Stimulated activated memory B cell treated with anti-CD40 and anti-IgM and Interleukin-4, amounts not matched to agents 10 μg/mL and 1 μg/mL and 100 μg/mL, for 72 hours (primary cell): ENCODE measurements around the gene FXYD2.

Experiments used
- ATAC-seq: fragments of 150-1000 bp; cut with Tn5 transposase; 2 replicates; pipeline ENCODE4 v1.10.0; 2021
- H3K27ac Mint-ChIP-seq: one replicate; pipeline ENCODE4 v1.8.0; 2022; ENCODE audit warnings: mild to moderate bottlenecking, mixed read lengths
- H3K27me3 Mint-ChIP-seq: one replicate; pipeline ENCODE4 v1.8.0; 2022; ENCODE audit warnings: mixed read lengths
- H3K36me3 Mint-ChIP-seq: one replicate; pipeline ENCODE4 v1.8.0; 2022; ENCODE audit warnings: mixed read lengths
- H3K4me1 Mint-ChIP-seq: one replicate; pipeline ENCODE4 v1.8.0; 2022; ENCODE audit warnings: mixed read lengths
- H3K4me3 Mint-ChIP-seq: one replicate; pipeline ENCODE4 v1.8.0; 2022; ENCODE audit warnings: mild to moderate bottlenecking, moderate library complexity, mixed read lengths
- H3K9me3 Mint-ChIP-seq: one replicate; pipeline ENCODE4 v1.8.0; 2022; ENCODE audit warnings: mixed read lengths

The FXYD2 gene

DNA sequence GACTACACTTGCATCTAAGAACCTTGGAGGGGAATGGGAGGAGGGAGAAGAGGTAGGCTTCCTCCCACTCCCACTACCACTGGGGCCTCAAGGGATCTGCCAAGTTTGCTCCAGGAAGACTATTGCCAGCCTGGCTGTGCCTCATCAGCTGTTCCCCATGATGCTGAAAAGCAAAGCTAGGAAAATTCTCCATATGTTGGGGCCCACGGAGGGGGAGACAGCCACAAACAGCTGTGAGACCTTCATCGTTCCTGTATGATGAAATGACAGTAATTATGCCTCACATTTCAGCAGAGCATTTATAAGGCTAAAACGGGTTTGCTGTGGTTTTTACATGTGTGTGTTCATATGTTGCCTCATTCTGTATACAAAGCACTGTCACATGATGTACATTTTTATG, 34.3 kb downstream of the FXYD2 start:
- peaks cover 91% of the 10 kb centered on the region for H3K27me3 Mint-ChIP-seq
- H3K4me3 Mint-ChIP-seq: no peak overlapping the region
- no peaks in the 10 kb centered on the region for H3K9me3 Mint-ChIP-seq
- no peak for ATAC-seq
- H3K27ac Mint-ChIP-seq: no peak overlapping the region
- H3K4me1 Mint-ChIP-seq: peaks cover 6% of the 10 kb centered on the region
- no peaks in the 10 kb centered on the region for H3K36me3 Mint-ChIP-seq

- Mint-ChIP-seq H3K9me3 (no peaks in the 10 kb centered on the region), H3K36me3 (no peaks in the 10 kb centered on the region), H3K27ac (no peak overlapping the region), H3K4me3 (no peak overlapping the region), H3K27me3 (peaks cover 89% of the 10 kb centered on the region), H3K4me1 (no peaks in the 10 kb centered on the region)
- no peak for ATAC-seq
Measured at GRCh38 chr11:117789241-117789640, 35.3 kb downstream of the FXYD2 start.

GRCh38 chr11:117786135-117786870, 38.2 kb downstream of the FXYD2 start:
- Mint-ChIP-seq H3K36me3 (no peaks in the 10 kb centered on the region), H3K4me3 (no peak overlapping the region), H3K27ac (no peak overlapping the region), H3K4me1 (no peaks in the 10 kb centered on the region), H3K9me3 (no peaks in the 10 kb centered on the region), H3K27me3 (peaks cover 88% of the 10 kb centered on the region)
- ATAC-seq: no peak

GRCh38 chr11:117782101-117782500, 42.4 kb downstream of the FXYD2 start:
- Mint-ChIP-seq H3K4me3 (no peak overlapping the region), H3K27me3 (peaks cover 95% of the 10 kb centered on the region), H3K9me3 (no peaks in the 10 kb centered on the region), H3K4me1 (no peaks in the 10 kb centered on the region), H3K27ac (no peak overlapping the region), H3K36me3 (no peaks in the 10 kb centered on the region)
- ATAC-seq: no peak

GRCh38 chr11:117781627-117782026, 42.9 kb downstream of the FXYD2 start:
- Mint-ChIP-seq H3K36me3 (no peaks in the 10 kb centered on the region), H3K9me3 (no peaks in the 10 kb centered on the region), H3K4me3 (no peak overlapping the region), H3K4me1 (no peaks in the 10 kb centered on the region), H3K27ac (no peak overlapping the region), H3K27me3 (peaks cover 95% of the 10 kb centered on the region)
- ATAC-seq: no peak

DNA sequence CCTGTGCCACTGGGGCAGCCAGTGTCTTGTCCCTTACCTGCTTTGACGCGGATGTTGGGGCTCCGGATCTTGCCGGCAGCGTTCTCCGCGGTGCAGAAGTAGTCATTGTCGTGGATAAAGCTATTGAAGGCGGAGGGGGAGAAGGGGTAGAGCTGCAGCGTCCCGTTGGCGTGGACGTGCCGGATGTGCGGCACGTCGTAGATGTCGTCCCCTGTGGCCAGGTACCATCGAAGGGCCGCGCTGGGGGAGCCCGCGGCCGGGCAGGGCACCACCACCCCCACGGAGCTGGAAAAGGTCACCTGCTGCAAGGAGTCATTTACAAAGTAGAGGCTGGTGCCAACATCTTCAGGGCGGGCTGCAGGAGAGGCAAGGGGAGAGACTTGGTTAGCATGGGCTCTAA, 44.1 kb downstream of the FXYD2 start:
- Mint-ChIP-seq H3K4me1 (no peaks in the 10 kb centered on the region), H3K9me3 (no peaks in the 10 kb centered on the region)

DNA sequence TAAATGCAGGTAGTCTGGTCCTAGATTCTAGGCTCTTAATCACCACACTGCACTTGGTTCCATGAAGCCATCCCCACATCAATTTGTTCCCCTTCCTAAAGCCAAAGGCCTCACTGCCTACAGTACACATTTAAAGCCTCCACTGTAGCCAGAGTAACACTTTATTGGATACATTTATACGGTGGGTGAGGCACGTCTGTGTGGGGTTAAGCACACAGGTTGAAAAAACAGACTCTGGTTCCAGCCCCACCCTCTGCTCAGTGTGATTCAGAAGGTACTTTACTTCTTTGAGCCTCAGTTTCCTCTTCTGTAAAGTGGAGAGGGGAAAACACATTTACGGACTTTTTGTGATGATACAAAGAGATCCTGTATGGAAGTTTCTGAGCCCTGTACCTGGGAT, 50.0 kb downstream of the FXYD2 start:
- Mint-ChIP-seq H3K9me3 (no peaks in the 10 kb centered on the region), H3K27me3 (peaks cover 56% of the 10 kb centered on the region), H3K4me1 (no peaks in the 10 kb centered on the region), H3K4me3 (no peak overlapping the region), H3K36me3 (no peaks in the 10 kb centered on the region), H3K27ac (no peak overlapping the region)
- ATAC-seq: no peak

More for the DNA sequence above, 44.1 kb downstream of the FXYD2 start:
- H3K27ac Mint-ChIP-seq: no peak overlapping the region
- no peaks in the 10 kb centered on the region for H3K36me3 Mint-ChIP-seq
- peaks cover 95% of the 10 kb centered on the region for H3K27me3 Mint-ChIP-seq
- ATAC-seq: no peak
- H3K4me3 Mint-ChIP-seq: no peak overlapping the region

DNA sequence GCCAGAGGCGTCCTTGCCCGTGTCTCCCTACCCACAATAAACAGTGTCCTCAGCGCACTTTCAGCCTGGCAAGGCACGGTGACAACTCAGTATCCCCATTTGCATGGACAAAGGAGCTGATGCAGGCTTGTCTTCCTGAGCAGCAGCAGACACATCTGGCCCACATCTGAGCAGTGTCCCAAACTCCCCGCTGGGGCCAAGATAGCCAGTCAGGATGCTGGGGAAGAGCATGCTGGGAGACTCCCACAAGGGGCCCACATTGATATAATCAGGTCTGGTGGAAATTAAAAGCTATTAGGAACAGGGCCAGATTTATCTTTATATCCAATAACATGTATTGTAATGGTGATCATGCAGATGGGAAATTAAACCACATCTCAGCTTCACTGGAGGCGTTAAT, 52.2 kb downstream of the FXYD2 start:
- Mint-ChIP-seq H3K4me3 (no peak overlapping the region), H3K9me3 (no peaks in the 10 kb centered on the region), H3K27me3 (peaks cover 34% of the 10 kb centered on the region), H3K27ac (no peak overlapping the region), H3K4me1 (no peaks in the 10 kb centered on the region), H3K36me3 (no peaks in the 10 kb centered on the region)
- ATAC-seq: no peak

- Mint-ChIP-seq H3K27me3 (peaks cover 29% of the 10 kb centered on the region), H3K27ac (no peak overlapping the region), H3K36me3 (no peaks in the 10 kb centered on the region), H3K4me1 (no peaks in the 10 kb centered on the region), H3K4me3 (no peak overlapping the region), H3K9me3 (no peaks in the 10 kb centered on the region)
- ATAC-seq: no peak
Measured at GRCh38 chr11:117771841-117772240, 52.7 kb downstream of the FXYD2 start.

- Mint-ChIP-seq H3K4me3 (no peak overlapping the region), H3K4me1 (no peaks in the 10 kb centered on the region), H3K27ac (no peak overlapping the region), H3K36me3 (no peaks in the 10 kb centered on the region), H3K9me3 (no peaks in the 10 kb centered on the region), H3K27me3 (peaks cover 23% of the 10 kb centered on the region)
- no peak for ATAC-seq
Measured at GRCh38 chr11:117771197-117771596, 53.3 kb downstream of the FXYD2 start.

- no peak overlapping the region for H3K27ac Mint-ChIP-seq
- no peaks in the 10 kb centered on the region for H3K36me3 Mint-ChIP-seq
- peaks cover 11% of the 10 kb centered on the region for H3K27me3 Mint-ChIP-seq
- H3K4me1 Mint-ChIP-seq: no peaks in the 10 kb centered on the region
- no peak for ATAC-seq
- H3K4me3 Mint-ChIP-seq: no peak overlapping the region
- no peaks in the 10 kb centered on the region for H3K9me3 Mint-ChIP-seq
Measured at GRCh38 chr11:117770061-117770460, 54.5 kb downstream of the FXYD2 start.
